ENCODE data around the gene HOXA13. TPM values are rescaled to one million over a fixed set of nuclear protein-coding genes. Genes with fewer than 3 reads are reported as not detected.

Gene HOXA13
- total RNA-seq, 2 donors from 2014 or later, result not detected

GRCh38 chr7:27196287-27196767 is 3.6 kb downstream of the HOXA13 start:
- Mint-ChIP-seq H3K27ac (no peak overlapping the region), H3K27me3 (ENCODE audit: insufficient read depth) (peaks cover 94% of the 10 kb centered on the region), H3K36me3 (ENCODE audit: low read depth) (no peaks in the 10 kb centered on the region), H3K4me1 (peaks cover 5% of the 10 kb centered on the region), H3K4me3 (no peak overlapping the region), H3K9me3 (no peaks in the 10 kb centered on the region)
- Histone ChIP-seq H3K9ac (ENCODE audit: extremely low read depth, low read length, poor library complexity, severe bottlenecking) (no peak overlapping the region), H3K4me3 (ENCODE audit: low read length) (no peak overlapping the region), H3K4me1 (ENCODE audit: control insufficient read depth, insufficient read depth, low read length) (no peaks in the 10 kb centered on the region), H3K27me3 (ENCODE audit: control insufficient read depth, insufficient read depth, low read length, poor library complexity, severe bottlenecking) (peaks cover 97% of the 10 kb centered on the region), H3K9me3 (ENCODE audit: control insufficient read depth, low read length) (no peaks in the 10 kb centered on the region), H3K27ac (ENCODE audit: low read depth, low read length) (no peak overlapping the region), H3K36me3 (ENCODE audit: control insufficient read depth, insufficient read depth, low read length) (no peaks in the 10 kb centered on the region)
- peak; percentile 95 for DNase-seq
- WGBS, 2 experiments (ENCODE audit: insufficient coverage in 1 of 2, insufficient read length in 1 of 2), result 2 to 3% methylated on average over 6 of the region's 6 CpGs
- TF ChIP-seq CTCF (conservative IDR thresholded peaks at IDR 0.05), result peak; percentile 93

- peaks cover 96% of the 10 kb centered on the region for H3K27me3 Mint-ChIP-seq (ENCODE audit: insufficient read depth)
Measured at GRCh38 chr7:27194686-27195379, 5.1 kb downstream of the HOXA13 start.

GRCh38 chr7:27194002-27194352 is 5.9 kb downstream of the HOXA13 start:
- Histone ChIP-seq H3K27ac (ENCODE audit: low read depth, low read length) (no peak overlapping the region), H3K9ac (ENCODE audit: extremely low read depth, low read length, poor library complexity, severe bottlenecking) (no peak overlapping the region), H3K4me1 (ENCODE audit: control insufficient read depth, insufficient read depth, low read length) (no peaks in the 10 kb centered on the region), H3K27me3 (ENCODE audit: control insufficient read depth, insufficient read depth, low read length, poor library complexity, severe bottlenecking) (peaks cover 100% of the 10 kb centered on the region), H3K9me3 (ENCODE audit: control insufficient read depth, low read length) (no peaks in the 10 kb centered on the region), H3K4me3 (ENCODE audit: low read length) (no peak overlapping the region), H3K36me3 (ENCODE audit: control insufficient read depth, insufficient read depth, low read length) (no peaks in the 10 kb centered on the region)
- Mint-ChIP-seq H3K27ac (no peak overlapping the region), H3K27me3 (ENCODE audit: insufficient read depth) (peaks cover 99% of the 10 kb centered on the region), H3K4me1 (peaks cover under 1% of the 10 kb centered on the region), H3K9me3 (no peaks in the 10 kb centered on the region), H3K4me3 (no peak overlapping the region), H3K36me3 (ENCODE audit: low read depth) (no peaks in the 10 kb centered on the region)
- DNase-seq, result no peak
- WGBS, 2 experiments (ENCODE audit: insufficient coverage in 1 of 2, insufficient read length in 1 of 2), result 13% methylated on average over 1 of the region's 2 CpGs; no CpG with 5 or more reads in 1 of the 2 experiments
- TF ChIP-seq CTCF (conservative IDR thresholded peaks at IDR 0.05), result no peak

More at GRCh38 chr7:27194686-27195379, 5.1 kb downstream of the HOXA13 start:
- H3K27ac Mint-ChIP-seq, result no peak overlapping the region
- H3K4me1 Mint-ChIP-seq, result no peaks in the 10 kb centered on the region
- no peaks in the 10 kb centered on the region for H3K9me3 ChIP-seq (ENCODE audit: control insufficient read depth, low read length)
- peaks cover 97% of the 10 kb centered on the region for H3K27me3 ChIP-seq (ENCODE audit: control insufficient read depth, insufficient read depth, low read length, poor library complexity, severe bottlenecking)
- WGBS, 2 experiments (ENCODE audit: insufficient coverage in 1 of 2, insufficient read length in 1 of 2), result 49 to 53% methylated on average over 8 to 9 of the region's 9 CpGs
- no peak overlapping the region for H3K4me3 ChIP-seq (ENCODE audit: low read length)
- H3K36me3 Mint-ChIP-seq (ENCODE audit: low read depth), result no peaks in the 10 kb centered on the region
- H3K9ac ChIP-seq (ENCODE audit: extremely low read depth, low read length, poor library complexity, severe bottlenecking), result no peak overlapping the region
- no peak overlapping the region for H3K4me3 Mint-ChIP-seq
- DNase-seq, result peak; percentile 45
- TF ChIP-seq CTCF (conservative IDR thresholded peaks at IDR 0.05), result no peak
- H3K36me3 ChIP-seq (ENCODE audit: control insufficient read depth, insufficient read depth, low read length), result no peaks in the 10 kb centered on the region
- no peaks in the 10 kb centered on the region for H3K9me3 Mint-ChIP-seq
- H3K4me1 ChIP-seq (ENCODE audit: control insufficient read depth, insufficient read depth, low read length), result no peaks in the 10 kb centered on the region
- no peak overlapping the region for H3K27ac ChIP-seq (ENCODE audit: low read depth, low read length)

Data from endodermal cell (in vitro differentiated cells).